K562 (cell line): ENCODE results near the gene EXD2. TPM values are rescaled to one million over a fixed set of nuclear protein-coding genes. Genes with fewer than 3 reads are reported as not detected.

Source experiments
- ATAC-seq: fragments of 200-7000 bp; cut with Tn5 transposase; 3 replicates; pipeline ENCODE4 v1.9.1; 2020; ENCODE audit warnings: moderate library complexity
- BruUV-seq: library from RNA; stranded (reverse); fragments of 400-500 nt; replicated peaks from 2 replicates; lab custom pipeline; 2021; lab: Mats Ljungman, UMichigan
- CTCF ChIA-PET: fragments of 300-600 bp; formaldehyde crosslinking; extraction: SDS; loops from one replicate; lab custom pipeline; 2021; ENCODE audit warnings: low intra/inter-chr PET ratio; lab: Yijun Ruan, JAX
- POLR2A ChIA-PET: fragments of 300-600, 350-650 bp; sonication (Branson Sonifier 250); formaldehyde crosslinking; extraction: SDS; loops from one replicate; lab custom pipeline; 2021; ENCODE audit warnings: antibody characterized with exemption, inconsistent platforms; lab: Yijun Ruan, JAX
- DNase-seq, 4 experiments: peaks; one replicate each; pipeline versions ENCODE4 v3.0.0 to v3.0.0-alpha.2; 2011 to 2018; ENCODE audit warnings: low spot score in 3 of 4, mixed read lengths in 3 of 4; ENCODE audit errors: extremely low read depth in 1 of 4
- FAIRE-seq: peaks from 2 replicates; lab custom pipeline; 2011; peaks lifted over from hg19 to GRCh38; lab: Jason Lieb, UNC
- H2AFZ ChIP-seq: 2 replicates; pipeline ENCODE4 v1.6.0; 2011; ENCODE audit warnings: low read depth, low read length, control low read depth, inconsistent platforms
- H3K27ac ChIP-seq: fragments of 200-600 bp; 3 replicates; pipeline ENCODE4 v1.8.0; 2011; ENCODE audit warnings: low read depth, mild to moderate bottlenecking, control low read depth, inconsistent platforms, low read length, moderate library complexity, mixed read lengths; ENCODE audit errors: extremely low read depth
- H3K27me3 ChIP-seq, 2 experiments: fragments of 300-600 bp in 1 of 2; 2 replicates in 1 of 2; 3 replicates in 1 of 2; pipeline versions ENCODE4 v1.6.0 to v1.8.0; 2011; ENCODE audit warnings: inconsistent platforms in 2 of 2, low read length in 2 of 2, mild to moderate bottlenecking in 1 of 2, mixed read lengths in 1 of 2, moderate library complexity in 1 of 2; ENCODE audit not compliant: control insufficient read depth in 2 of 2, insufficient read depth in 2 of 2
- H3K36me3 ChIP-seq: fragments of 300-600 bp; 3 replicates; pipeline ENCODE4 v1.8.0; 2011; ENCODE audit warnings: mild to moderate bottlenecking, low read length, inconsistent platforms; ENCODE audit not compliant: control insufficient read depth, insufficient read depth
- H3K4me1 ChIP-seq, 2 experiments: fragments of 200-600 bp in 1 of 2; replicated peaks in 1 of 2; 2 replicates in 1 of 2; 3 replicates in 1 of 2; pipeline versions ENCODE4 v1.5.1 to v1.8.0; 2011; ENCODE audit warnings: inconsistent platforms in 2 of 2, low read length in 2 of 2, mild to moderate bottlenecking in 1 of 2, mixed read lengths in 1 of 2, moderate library complexity in 1 of 2; ENCODE audit not compliant: control insufficient read depth in 2 of 2, insufficient read depth in 2 of 2
- H3K4me2 ChIP-seq: 2 replicates; pipeline ENCODE4 v1.6.1; 2011; ENCODE audit warnings: low read length, control low read depth, inconsistent platforms, mixed read lengths; ENCODE audit not compliant: insufficient read depth
- H3K4me3 ChIP-seq: fragments of 200-600 bp; sonication (generic), shearing (Covaris generic); 2 replicates; pipeline ENCODE4 v1.5.1; 2016; ENCODE audit warnings: control low read depth, inconsistent platforms
- H3K79me2 ChIP-seq: fragments of 200-600 bp; 3 replicates; pipeline ENCODE4 v1.8.0; 2011; ENCODE audit warnings: low read length, inconsistent platforms; ENCODE audit not compliant: control insufficient read depth, insufficient read depth
- H3K9ac ChIP-seq, 2 experiments: 2 replicates each; pipeline versions ENCODE4 v1.6.0 to v1.6.1; 2011; ENCODE audit warnings: low read depth in 2 of 2, low read length in 2 of 2, control low read depth in 1 of 2, inconsistent platforms in 1 of 2, mild to moderate bottlenecking in 1 of 2, mixed read lengths in 1 of 2; ENCODE audit not compliant: insufficient read depth in 1 of 2
- H3K9me1 ChIP-seq: one replicate; pipeline ENCODE4 v1.6.0; 2011; ENCODE audit warnings: inconsistent platforms, mild to moderate bottlenecking, low read length, moderate library complexity; ENCODE audit not compliant: control insufficient read depth, insufficient read depth
- H3K9me3 ChIP-seq: replicated peaks from 2 replicates; pipeline ENCODE4 v1.5.1; 2011; ENCODE audit warnings: low read depth, low read length, inconsistent platforms; ENCODE audit not compliant: control insufficient read depth, insufficient read depth
- H4K20me1 ChIP-seq: replicated peaks from 2 replicates; pipeline ENCODE4 v1.6.1; 2011; ENCODE audit warnings: low read length, inconsistent platforms, mixed read lengths; ENCODE audit not compliant: control insufficient read depth, insufficient read depth
- ARNT ChIP-seq, 2 experiments: fragments of 450-650 bp; IDR thresholded peaks; 2 replicates each; pipeline ENCODE4 v1.6.1; 2016; ENCODE audit warnings: mild to moderate bottlenecking in 1 of 2
- ATF1 ChIP-seq, 2 experiments: fragments of 450-650 bp in 1 of 2; IDR thresholded peaks; 2 replicates each; pipeline ENCODE4 v1.6.1; 2016; ENCODE audit warnings: missing compliant biosample characterization in 1 of 2, missing genetic modification characterization in 1 of 2
- BHLHE40 ChIP-seq: IDR thresholded peaks from 2 replicates; pipeline ENCODE4 v1.6.1; 2011; ENCODE audit warnings: low read length, improper control_type of control experiment
- CBFA2T2 ChIP-seq: fragments of 450-650 bp; conservative IDR thresholded peaks from 2 replicates; pipeline ENCODE4 v1.6.1; 2017; ENCODE audit warnings: mild to moderate bottlenecking
- DNMT1 ChIP-seq: fragments of 450-650 bp; IDR thresholded peaks from 2 replicates; pipeline ENCODE4 v1.6.1; 2016; ENCODE audit warnings: antibody characterized with exemption, mild to moderate bottlenecking
- ETV6 ChIP-seq, 3 experiments: fragments of 150-350 bp in 1 of 3; sonication (generic) in 1 of 3; formaldehyde crosslinking in 1 of 3; IDR thresholded peaks; 2 replicates each; pipeline versions ENCODE4 v1.6.1 to v1.8.0; 2014 to 2022; ENCODE audit warnings: borderline replicate concordance in 2 of 3, low read depth in 2 of 3, antibody characterized with exemption in 1 of 3, low read length in 1 of 3, mild to moderate bottlenecking in 1 of 3, missing genetic modification reagents in 1 of 3
- HES1 ChIP-seq: fragments of 450-650 bp; IDR thresholded peaks from 2 replicates; pipeline ENCODE4 v1.6.1; 2016; ENCODE audit warnings: low read depth, mild to moderate bottlenecking, moderate library complexity
- KDM2B ChIP-seq: fragments of 250-450 bp; sonication (Bioruptor Pico); IDR thresholded peaks from 2 replicates; pipeline ENCODE4 v1.8.0; 2021; ENCODE audit warnings: mild to moderate bottlenecking, moderate library complexity
- KLF13 ChIP-seq: fragments of 450-650 bp; IDR thresholded peaks from 2 replicates; pipeline ENCODE4 v1.6.1; 2016; ENCODE audit warnings: missing genetic modification characterization, low read depth, mild to moderate bottlenecking, missing compliant biosample characterization, moderate library complexity, borderline replicate concordance
- MCM2 ChIP-seq: fragments of 450-650 bp; IDR thresholded peaks from 2 replicates; pipeline ENCODE4 v1.6.1; 2017; ENCODE audit warnings: low read depth, mild to moderate bottlenecking
- MTA2 ChIP-seq: fragments of 450-650 bp; IDR thresholded peaks from 2 replicates; pipeline ENCODE4 v1.6.1; 2016; ENCODE audit warnings: low read depth
- MTF1 ChIP-seq: fragments of 250-450 bp; sonication (Bioruptor Pico); IDR thresholded peaks from 2 replicates; pipeline ENCODE4 v1.9.0; 2021; ENCODE audit warnings: moderate library complexity, mild to moderate bottlenecking, inconsistent platforms, borderline replicate concordance
- NR0B1 ChIP-seq: fragments of 450-650 bp; IDR thresholded peaks from one replicate; pipeline ENCODE4 v1.6.1; 2018; ENCODE audit warnings: mild to moderate bottlenecking, moderate library complexity; ENCODE audit not compliant: partially characterized antibody
- SAFB2 ChIP-seq: fragments of 200-400 bp; formaldehyde crosslinking; IDR thresholded peaks from 2 replicates; pipeline ENCODE4 v1.6.1; 2018; ENCODE audit warnings: borderline replicate concordance, low read length, low read depth, moderate library complexity; ENCODE audit not compliant: severe bottlenecking
- ZBTB34 ChIP-seq: fragments of 250-450 bp; sonication (Bioruptor Pico); IDR thresholded peaks from 2 replicates; pipeline ENCODE4 v1.8.0; 2021; ENCODE audit warnings: mild to moderate bottlenecking, moderate library complexity
- ZNF57 ChIP-seq: fragments of 450-650 bp; formaldehyde crosslinking; IDR thresholded peaks from 2 replicates; pipeline ENCODE4 v1.4.0; 2020; ENCODE audit warnings: mild to moderate bottlenecking, moderate library complexity
- ZNF707 ChIP-seq: fragments of 250-450 bp; sonication (Bioruptor Pico); conservative IDR thresholded peaks from 2 replicates; pipeline ENCODE4 v1.8.0; 2022; ENCODE audit warnings: inconsistent platforms, mild to moderate bottlenecking, moderate library complexity
- WGBS: fragments of 100-300 bp; shearing (Covaris generic); methylation state at CpG from one replicate; pipeline ENCODE4 v1.1.6; 2016; ENCODE audit warnings: low coverage, mixed read lengths; ENCODE audit not compliant: insufficient coverage; ENCODE audit errors: missing lambda C conversion rate; 5-methylcytosine and 5-hydroxymethylcytosine counted together
- in situ Hi-C: fragments of 300-500 bp; cut with MboI; formaldehyde crosslinking; loops from 4 replicates; pipeline ENCODE4 v1.15.0; 2018; ENCODE audit warnings: inconsistent platforms, mixed read lengths
- intact Hi-C: fragments of 100-400 bp; cut with micrococcal nuclease; formaldehyde crosslinking; loops from 2 replicates; pipeline ENCODE4 v1.14.2; 2022
- polyA plus RNA-seq, 8 experiments: library from polyadenylated mRNA; depleted of rRNA in 4 of 8; stranded (reverse) in 5 of 8; unstranded in 3 of 8; fragments of >200 nt; fragmentation: Nextera tagmentation in 2 of 8; fragmentation: Illumina TruSeq in 1 of 8; extraction: Ambion mirVana in 2 of 8; extraction: Trizol in 1 of 8; gene quantifications; 2 replicates each; pipeline versions ENCODE4 v1.2.1 to v1.2.3, GENCODE V29; 2011 to 2014; ENCODE audit warnings: inconsistent platforms in 1 of 8, missing spikeins in 1 of 8
- total RNA-seq, 7 experiments: library from RNA; depleted of rRNA in 6 of 7; stranded (reverse); fragments of >200 nt in 6 of 7; fragmentation: Illumina TruSeq in 2 of 7; extraction: Trizol in 2 of 7; gene quantifications; 2 replicates each; pipeline versions ENCODE4 v1.2.1 to v1.2.3, GENCODE V29; 2011 to 2021; ENCODE audit warnings: low replicate concordance in 1 of 7

Gene EXD2
- total and polyA plus RNA-seq, 9 of the 15 experiments (the other 6 are each of a cell fraction or from before 2014, with no cell fraction given), result 1.6 to 7.5 (median 3.7) TPM

GRCh38 chr14:69208666-69209065 lies 17.4 kb downstream of the EXD2 start:
- ATAC-seq, result no peak
- no peak overlapping the region for H3K4me3 ChIP-seq
- CTCF ChIA-PET, result no interaction called here

GRCh38 chr14:69214393-69214792 lies 23.1 kb downstream of the EXD2 start:
- Histone ChIP-seq H3K4me1 (no peaks in the 10 kb centered on the region), H2AFZ (no peak overlapping the region), H3K9me3 (no peaks in the 10 kb centered on the region), H3K79me2 (no peaks in the 10 kb centered on the region), H4K20me1 (no peaks in the 10 kb centered on the region), H3K4me3 (no peak overlapping the region), H3K9ac (no peak overlapping the region), H3K9me1 (no peaks in the 10 kb centered on the region), H3K27me3 (no peaks in the 10 kb centered on the region), H3K27ac (no peak overlapping the region), H3K4me2 (no peak overlapping the region), H3K36me3 (no peaks in the 10 kb centered on the region)
- ATAC-seq (no peak), DNase-seq (no peak), FAIRE-seq (no peak)
- intact Hi-C loops (no loop called here), in situ Hi-C loops (no loop called here)
- 19% methylated on average over 2 of the region's 2 CpGs for WGBS
- CTCF ChIA-PET, result no interaction called here
- no TSS peak for BruUV-seq
- POLR2A ChIA-PET, result no interaction called here
- TF ChIP-seq DNMT1 (no peak), BHLHE40 (no peak), ARNT (IDR thresholded peaks at IDR 0.05) (no peak), KLF13 (no peak), ZBTB34 (CRISPR knock-in tag) (no peak), MCM2 (no peak), ZNF57 (CRISPR knock-in tag) (no peak), NR0B1 (no peak), SAFB2 (no peak), CBFA2T2 (no peak)

More at GRCh38 chr14:69208666-69209065, 17.4 kb downstream of the EXD2 start:
- no peaks in the 10 kb centered on the region for H3K9me1 ChIP-seq
- no peaks in the 10 kb centered on the region for H3K27me3 ChIP-seq
- no peaks in the 10 kb centered on the region for H3K36me3 ChIP-seq
- no peak overlapping the region for H2AFZ ChIP-seq
- BruUV-seq, result no TSS peak
- H3K79me2 ChIP-seq, result no peaks in the 10 kb centered on the region
- in situ Hi-C loops (no loop called here), intact Hi-C loops (no loop called here)
- H3K4me2 ChIP-seq, result no peak overlapping the region
- POLR2A ChIA-PET, result no interaction called here
- H3K27ac ChIP-seq, result no peak overlapping the region
- no peaks in the 10 kb centered on the region for H3K4me1 ChIP-seq
- no peak overlapping the region for H3K9ac ChIP-seq
- H3K9me3 ChIP-seq, result no peaks in the 10 kb centered on the region
- no peak for FAIRE-seq
- no peak for DNase-seq
- no peak for TF ChIP-seq ETV6 (IDR thresholded peaks at IDR 0.05; ENCODE audit: borderline replicate concordance in 1 of 2, low read depth in 2 of 2, low read length in 1 of 2)
- TF ChIP-seq ETV6 (CRISPR knock-in tag; IDR thresholded peaks at IDR 0.05; ENCODE audit: borderline replicate concordance), result no peak
- TF ChIP-seq ZNF707 (CRISPR knock-in tag), result no peak
- no peak for TF ChIP-seq KDM2B (CRISPR knock-in tag)
- no peak for TF ChIP-seq HES1
- no peak for TF ChIP-seq MTF1 (CRISPR knock-in tag)
- TF ChIP-seq MTA2, result no peak
- no peak for TF ChIP-seq ATF1 (CRISPR knock-in tag; IDR thresholded peaks at IDR 0.05)
- no peak for TF ChIP-seq ATF1 (tag; IDR thresholded peaks at IDR 0.05)
- 69% methylated on average over 5 of the region's 5 CpGs for WGBS
- no peaks in the 10 kb centered on the region for H4K20me1 ChIP-seq
